ENCODE results near the gene TRPV5.

TRPV5 gene

DNA sequence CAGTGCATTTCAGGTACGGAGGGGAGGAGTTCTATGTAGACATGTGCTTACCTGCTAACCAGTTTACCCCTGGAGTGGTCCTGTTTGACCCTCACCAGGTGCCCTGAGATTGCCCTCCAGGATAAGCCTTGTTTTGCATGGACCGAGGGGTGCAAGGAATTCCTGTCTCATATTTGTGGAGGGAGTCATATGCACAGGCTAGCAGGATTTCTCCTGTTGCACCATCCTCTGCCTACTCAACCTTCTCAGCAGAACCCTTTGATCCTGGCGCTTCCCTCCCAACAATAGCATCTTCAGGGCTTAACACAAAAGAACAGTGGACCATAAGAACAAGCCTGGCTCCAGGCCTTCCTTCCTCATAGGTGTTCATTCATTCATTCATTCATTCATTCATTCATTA is 55.2 kb downstream of the TRPV5 start:
- no peak for DNase-seq
- WGBS (ENCODE audit: insufficient coverage): 93% methylated on average over 3 of the region's 3 CpGs
- Histone ChIP-seq H3K36me3 (ENCODE audit: control insufficient read depth in 4 of 4, insufficient read depth in 4 of 4, low read length in 3 of 4) (peaks cover 0 to 2% (median 0%) of the 10 kb centered on the region in 4 experiments), H3K4me3 (ENCODE audit: control insufficient read depth in 1 of 7, extremely low read depth in 1 of 7, insufficient read depth in 4 of 7, low read depth in 2 of 7, low read length in 6 of 7) (no peak overlapping the region), H3K9me3 (ENCODE audit: control extremely low read depth in 1 of 5, control insufficient read depth in 4 of 5, insufficient read depth in 2 of 5, low read depth in 1 of 5, low read length in 4 of 5) (no peaks in the 10 kb centered on the region), H3K27me3 (replicated peaks in 2 of 5; ENCODE audit: control insufficient read depth in 4 of 5, insufficient read depth in 5 of 5, low read length in 4 of 5) (peaks cover 0 to 4% (median 0%) of the 10 kb centered on the region in 5 experiments), H3K27ac (ENCODE audit: insufficient read depth in 1 of 2, low read depth in 1 of 2, low read length in 2 of 2, poor library complexity in 1 of 2, severe bottlenecking in 2 of 2) (no peak overlapping the region), H3K4me1 (ENCODE audit: control extremely low read depth in 1 of 4, control insufficient read depth in 4 of 4, insufficient read depth in 4 of 4, low read length in 3 of 4) (no peaks in the 10 kb centered on the region)
- ChIA-PET POLR2A (no interaction called here), CTCF (interaction anchor here (0.9 to 5.7 kb wide), 3 partner anchors 11 to 124 kb away, joined by 3 to 59 read pairs (median 28); no protein-coding TSS in a partner anchor)

- POLR2A ChIA-PET: no interaction called here
- WGBS (ENCODE audit: insufficient coverage): 95% methylated on average over 16 of the region's 18 CpGs
- CTCF ChIA-PET: interaction anchor here (0.9 kb wide), 1 partner anchor 17 kb away, joined by 3 read pairs; no protein-coding TSS in a partner anchor
- no peak for DNase-seq
- H3K27me3 ChIP-seq (replicated peaks in 2 of 5; ENCODE audit: control insufficient read depth in 4 of 5, insufficient read depth in 5 of 5, low read length in 4 of 5): peaks cover 0 to 4% (median 0%) of the 10 kb centered on the region in 5 experiments
- H3K4me3 ChIP-seq (ENCODE audit: control insufficient read depth in 1 of 7, extremely low read depth in 1 of 7, insufficient read depth in 4 of 7, low read depth in 2 of 7, low read length in 6 of 7): no peak overlapping the region
- H3K4me1 ChIP-seq (ENCODE audit: control extremely low read depth in 1 of 4, control insufficient read depth in 4 of 4, insufficient read depth in 4 of 4, low read length in 3 of 4): no peaks in the 10 kb centered on the region
- H3K36me3 ChIP-seq (ENCODE audit: control insufficient read depth in 4 of 4, insufficient read depth in 4 of 4, low read length in 3 of 4): peaks cover 0 to 3% (median under 1%) of the 10 kb centered on the region in 4 experiments
- H3K9me3 ChIP-seq (ENCODE audit: control extremely low read depth in 1 of 5, control insufficient read depth in 4 of 5, insufficient read depth in 2 of 5, low read depth in 1 of 5, low read length in 4 of 5): no peaks in the 10 kb centered on the region
- H3K27ac ChIP-seq (ENCODE audit: insufficient read depth in 1 of 2, low read depth in 1 of 2, low read length in 2 of 2, poor library complexity in 1 of 2, severe bottlenecking in 2 of 2): no peak overlapping the region
Observed at GRCh38 chr7:142876991-142877910, 56.3 kb downstream of the TRPV5 start.

GRCh38 chr7:142876236-142876960 is 57.1 kb downstream of the TRPV5 start:
- DNase-seq: no peak
- Histone ChIP-seq H3K27ac (ENCODE audit: insufficient read depth in 1 of 2, low read depth in 1 of 2, low read length in 2 of 2, poor library complexity in 1 of 2, severe bottlenecking in 2 of 2) (no peak overlapping the region), H3K36me3 (ENCODE audit: control insufficient read depth in 4 of 4, insufficient read depth in 4 of 4, low read length in 3 of 4) (peaks cover 0 to 9% (median under 1%) of the 10 kb centered on the region in 4 experiments), H3K4me1 (ENCODE audit: control extremely low read depth in 1 of 4, control insufficient read depth in 4 of 4, insufficient read depth in 4 of 4, low read length in 3 of 4) (no peaks in the 10 kb centered on the region), H3K27me3 (replicated peaks in 2 of 5; ENCODE audit: control insufficient read depth in 4 of 5, insufficient read depth in 5 of 5, low read length in 4 of 5) (peaks cover 0 to 4% (median 0%) of the 10 kb centered on the region in 5 experiments), H3K4me3 (ENCODE audit: control insufficient read depth in 1 of 7, extremely low read depth in 1 of 7, insufficient read depth in 4 of 7, low read depth in 2 of 7, low read length in 6 of 7) (no peak overlapping the region), H3K9me3 (ENCODE audit: control extremely low read depth in 1 of 5, control insufficient read depth in 4 of 5, insufficient read depth in 2 of 5, low read depth in 1 of 5, low read length in 4 of 5) (no peaks in the 10 kb centered on the region)
- POLR2A ChIA-PET: no interaction called here
- 92% methylated on average over 7 of the region's 9 CpGs for WGBS (ENCODE audit: insufficient coverage)
- CTCF ChIA-PET: interaction anchor here (1.5 kb wide), 1 partner anchor 11 kb away, joined by 6 read pairs; no protein-coding TSS in a partner anchor

- 94% methylated on average over 14 of the region's 14 CpGs for WGBS (ENCODE audit: insufficient coverage)
- no peak for DNase-seq
- Histone ChIP-seq H3K36me3 (ENCODE audit: control insufficient read depth in 4 of 4, insufficient read depth in 4 of 4, low read length in 3 of 4) (peaks cover 0 to 17% (median 3%) of the 10 kb centered on the region in 4 experiments), H3K4me1 (ENCODE audit: control extremely low read depth in 1 of 4, control insufficient read depth in 4 of 4, insufficient read depth in 4 of 4, low read length in 3 of 4) (no peaks in the 10 kb centered on the region), H3K27me3 (replicated peaks in 2 of 5; ENCODE audit: control insufficient read depth in 4 of 5, insufficient read depth in 5 of 5, low read length in 4 of 5) (peaks cover 0 to 4% (median 0%) of the 10 kb centered on the region in 5 experiments), H3K9me3 (ENCODE audit: control extremely low read depth in 1 of 5, control insufficient read depth in 4 of 5, insufficient read depth in 2 of 5, low read depth in 1 of 5, low read length in 4 of 5) (no peaks in the 10 kb centered on the region), H3K4me3 (ENCODE audit: control insufficient read depth in 1 of 7, extremely low read depth in 1 of 7, insufficient read depth in 4 of 7, low read depth in 2 of 7, low read length in 6 of 7) (no peak overlapping the region), H3K27ac (ENCODE audit: insufficient read depth in 1 of 2, low read depth in 1 of 2, low read length in 2 of 2, poor library complexity in 1 of 2, severe bottlenecking in 2 of 2) (no peak overlapping the region)
- POLR2A ChIA-PET: no interaction called here
- CTCF ChIA-PET: interaction anchor here (1.5 to 5.8 kb wide), 3 partner anchors 10 to 24 kb away, joined by 5 to 24 read pairs (median 6); no protein-coding TSS in a partner anchor
Observed at GRCh38 chr7:142875456-142875855, 58.1 kb downstream of the TRPV5 start.

DNA sequence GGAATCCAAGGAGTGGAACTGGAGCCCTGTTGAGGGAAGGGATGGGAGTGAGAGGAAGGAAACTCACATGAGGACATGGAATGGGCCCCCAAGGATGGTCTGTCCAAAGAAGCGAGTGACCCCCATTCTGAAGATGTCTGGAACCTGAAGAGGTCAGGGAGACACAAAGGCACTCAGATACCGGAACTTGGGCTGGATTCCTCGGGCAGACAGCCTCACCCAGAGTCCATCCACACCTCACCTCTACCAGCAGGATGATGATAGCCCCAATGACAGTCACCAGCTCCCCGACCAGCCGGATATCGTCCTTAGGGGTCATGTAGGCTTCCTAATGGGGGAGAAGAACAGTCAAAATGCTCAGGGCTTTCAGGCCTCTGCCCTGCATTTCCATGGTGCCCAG is 58.7 kb downstream of the TRPV5 start:
- no peaks in the 10 kb centered on the region for H3K9me3 ChIP-seq (ENCODE audit: control extremely low read depth in 1 of 5, control insufficient read depth in 4 of 5, insufficient read depth in 2 of 5, low read depth in 1 of 5, low read length in 4 of 5)
- no peak overlapping the region for H3K4me3 ChIP-seq (ENCODE audit: control insufficient read depth in 1 of 7, extremely low read depth in 1 of 7, insufficient read depth in 4 of 7, low read depth in 2 of 7, low read length in 6 of 7)
- peaks cover 0 to 2% (median 0%) of the 10 kb centered on the region in 5 experiments for H3K27me3 ChIP-seq (replicated peaks in 2 of 5; ENCODE audit: control insufficient read depth in 4 of 5, insufficient read depth in 5 of 5, low read length in 4 of 5)
- no peaks in the 10 kb centered on the region for H3K4me1 ChIP-seq (ENCODE audit: control extremely low read depth in 1 of 4, control insufficient read depth in 4 of 4, insufficient read depth in 4 of 4, low read length in 3 of 4)
- ChIA-PET POLR2A (no interaction called here), CTCF (interaction anchor here (1.0 to 5.8 kb wide), 5 partner anchors 9 to 242 kb away, joined by 3 to 24 read pairs (median 6); no protein-coding TSS in a partner anchor)
- no peak for DNase-seq
- WGBS (ENCODE audit: insufficient coverage): 100% methylated on average over 3 of the region's 6 CpGs
- peaks cover 0 to 20% (median 6%) of the 10 kb centered on the region in 4 experiments for H3K36me3 ChIP-seq (ENCODE audit: control insufficient read depth in 4 of 4, insufficient read depth in 4 of 4, low read length in 3 of 4)
- H3K27ac ChIP-seq (ENCODE audit: insufficient read depth in 1 of 2, low read depth in 1 of 2, low read length in 2 of 2, poor library complexity in 1 of 2, severe bottlenecking in 2 of 2): no peak overlapping the region

DNA sequence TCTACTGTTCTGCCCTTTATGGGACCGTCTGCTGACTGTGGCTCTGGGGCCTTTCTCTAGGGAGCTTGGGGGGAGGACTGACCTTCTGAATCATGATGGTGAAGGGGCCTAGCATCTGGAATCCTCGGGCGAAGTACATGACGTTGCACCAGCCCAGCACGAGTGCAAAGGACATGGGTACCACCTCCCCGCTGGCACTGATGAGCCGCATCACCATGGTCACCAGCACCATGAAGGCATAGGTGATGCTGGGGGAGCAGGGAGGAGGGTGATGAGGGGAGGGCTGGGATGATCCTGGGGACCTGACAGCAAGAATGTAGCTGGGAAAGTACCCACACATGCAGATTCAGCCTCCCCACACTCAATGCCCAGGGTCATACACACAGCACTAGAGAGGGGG is 59.1 kb downstream of the TRPV5 start:
- 100% methylated on average over 7 of the region's 7 CpGs for WGBS (ENCODE audit: insufficient coverage)
- POLR2A ChIA-PET: no interaction called here
- no peak overlapping the region for H3K27ac ChIP-seq (ENCODE audit: insufficient read depth in 1 of 2, low read depth in 1 of 2, low read length in 2 of 2, poor library complexity in 1 of 2, severe bottlenecking in 2 of 2)
- H3K27me3 ChIP-seq (replicated peaks in 2 of 5; ENCODE audit: control insufficient read depth in 4 of 5, insufficient read depth in 5 of 5, low read length in 4 of 5): peaks cover 0 to 2% (median 0%) of the 10 kb centered on the region in 5 experiments
- H3K4me1 ChIP-seq (ENCODE audit: control extremely low read depth in 1 of 4, control insufficient read depth in 4 of 4, insufficient read depth in 4 of 4, low read length in 3 of 4): no peaks in the 10 kb centered on the region
- H3K9me3 ChIP-seq (ENCODE audit: control extremely low read depth in 1 of 5, control insufficient read depth in 4 of 5, insufficient read depth in 2 of 5, low read depth in 1 of 5, low read length in 4 of 5): no peaks in the 10 kb centered on the region
- H3K36me3 ChIP-seq (ENCODE audit: control insufficient read depth in 4 of 4, insufficient read depth in 4 of 4, low read length in 3 of 4): peaks cover 0 to 20% (median 7%) of the 10 kb centered on the region in 4 experiments
- no peak overlapping the region for H3K4me3 ChIP-seq (ENCODE audit: control insufficient read depth in 1 of 7, extremely low read depth in 1 of 7, insufficient read depth in 4 of 7, low read depth in 2 of 7, low read length in 6 of 7)
- DNase-seq: no peak
- CTCF ChIA-PET: interaction anchor here (1.0 to 5.8 kb wide), 4 partner anchors 13 to 242 kb away, joined by 3 to 24 read pairs (median 10); no protein-coding TSS in a partner anchor
